Subcutaneous abdominal adipose tissue (tissue), 5 donors: ENCODE measurements around the gene SOX30.

ENCODE experiments used
- H3K27ac ChIP-seq: one replicate; pipeline ENCODE4 v1.7.0; 2013; ENCODE audit warnings: low read depth, mild to moderate bottlenecking, inconsistent platforms, low read length, moderate library complexity
- H3K27me3 ChIP-seq, 5 donors: one replicate each; pipeline ENCODE4 v1.7.0; 2013; ENCODE audit warnings: low read length in 5 of 5, inconsistent platforms in 1 of 5; ENCODE audit not compliant: control insufficient read depth in 5 of 5, insufficient read depth in 4 of 5
- H3K36me3 ChIP-seq, 5 donors: one replicate each; pipeline ENCODE4 v1.7.0; 2013; ENCODE audit warnings: low read length in 5 of 5; ENCODE audit not compliant: control insufficient read depth in 5 of 5, insufficient read depth in 5 of 5
- H3K4me1 ChIP-seq, 5 donors: one replicate each; pipeline ENCODE4 v1.7.0; 2013; ENCODE audit warnings: low read length in 5 of 5, mild to moderate bottlenecking in 3 of 5, moderate library complexity in 1 of 5; ENCODE audit not compliant: control insufficient read depth in 5 of 5, insufficient read depth in 5 of 5
- H3K4me3 ChIP-seq, 5 donors: one replicate each; pipeline ENCODE4 v1.7.0; 2013; ENCODE audit warnings: low read length in 5 of 5, low read depth in 1 of 5
- H3K9ac ChIP-seq, 5 donors: one replicate each; pipeline ENCODE4 v1.7.0; 2013; ENCODE audit warnings: low read length in 5 of 5, mild to moderate bottlenecking in 4 of 5, moderate library complexity in 3 of 5
- H3K9me3 ChIP-seq, 5 donors: one replicate each; pipeline ENCODE4 v1.7.0; 2013; ENCODE audit warnings: low read length in 5 of 5; ENCODE audit not compliant: control insufficient read depth in 5 of 5
- donor health status: healthy.
- donor health status: healthy.
- donor health status: healthy.
- donor health status: healthy.
- donor health status: healthy.

The SOX30 gene

GRCh38 chr5:157608972-157609565, 43.2 kb downstream of the SOX30 start:
- Histone ChIP-seq H3K36me3 (no peaks in the 10 kb centered on the region), H3K27me3 (no peaks in the 10 kb centered on the region), H3K4me3 (no peak overlapping the region), H3K4me1 (peaks cover 0 to 10% (median 0%) of the 10 kb centered on the region in 5 donors), H3K9me3 (no peaks in the 10 kb centered on the region), H3K9ac (no peak overlapping the region), H3K27ac (no peak overlapping the region)

- Histone ChIP-seq H3K4me1 (peaks cover 0 to 10% (median 0%) of the 10 kb centered on the region in 5 donors), H3K9ac (no peak overlapping the region), H3K27ac (no peak overlapping the region)
These were observed 44.7 kb downstream of the SOX30 start for GRCh38 chr5:157607371-157608161.

GRCh38 chr5:157606046-157606445, 46.2 kb downstream of the SOX30 start:
- no peak overlapping the region for H3K4me3 ChIP-seq
- peaks cover 0 to 10% (median 0%) of the 10 kb centered on the region in 5 donors for H3K4me1 ChIP-seq
- no peaks in the 10 kb centered on the region for H3K27me3 ChIP-seq
- no peak overlapping the region for H3K27ac ChIP-seq
- H3K9ac ChIP-seq = no peak overlapping the region
- H3K9me3 ChIP-seq = no peaks in the 10 kb centered on the region
- no peaks in the 10 kb centered on the region for H3K36me3 ChIP-seq

More at GRCh38 chr5:157607371-157608161, 44.7 kb downstream of the SOX30 start:
- H3K4me3 ChIP-seq = no peak overlapping the region
- no peaks in the 10 kb centered on the region for H3K36me3 ChIP-seq
- no peaks in the 10 kb centered on the region for H3K27me3 ChIP-seq
- no peaks in the 10 kb centered on the region for H3K9me3 ChIP-seq

- no peaks in the 10 kb centered on the region for H3K27me3 ChIP-seq
- no peak overlapping the region for H3K4me3 ChIP-seq
- H3K4me1 ChIP-seq = peaks cover 0 to 2% (median 0%) of the 10 kb centered on the region in 5 donors
- H3K9ac ChIP-seq = no peak overlapping the region
- no peaks in the 10 kb centered on the region for H3K36me3 ChIP-seq
- no peaks in the 10 kb centered on the region for H3K9me3 ChIP-seq
- no peak overlapping the region for H3K27ac ChIP-seq
These were observed 48.7 kb downstream of the SOX30 start for GRCh38 chr5:157603333-157604190.

GRCh38 chr5:157602505-157602904, 49.7 kb downstream of the SOX30 start:
- Histone ChIP-seq H3K9me3 (no peaks in the 10 kb centered on the region), H3K27ac (no peak overlapping the region), H3K9ac (no peak overlapping the region), H3K4me1 (no peaks in the 10 kb centered on the region), H3K36me3 (no peaks in the 10 kb centered on the region), H3K27me3 (no peaks in the 10 kb centered on the region), H3K4me3 (no peak overlapping the region)

GRCh38 chr5:157600252-157600651, 52.0 kb downstream of the SOX30 start:
- Histone ChIP-seq H3K27ac (no peak overlapping the region), H3K9ac (no peak overlapping the region), H3K27me3 (no peaks in the 10 kb centered on the region), H3K9me3 (no peaks in the 10 kb centered on the region), H3K36me3 (no peaks in the 10 kb centered on the region), H3K4me1 (no peaks in the 10 kb centered on the region), H3K4me3 (no peak overlapping the region)

GRCh38 chr5:157599565-157599964, 52.7 kb downstream of the SOX30 start:
- H3K27ac ChIP-seq = no peak overlapping the region
- H3K36me3 ChIP-seq = no peaks in the 10 kb centered on the region
- no peak overlapping the region for H3K9ac ChIP-seq
- no peak overlapping the region for H3K4me3 ChIP-seq
- H3K9me3 ChIP-seq = no peaks in the 10 kb centered on the region
- no peaks in the 10 kb centered on the region for H3K27me3 ChIP-seq
- H3K4me1 ChIP-seq = no peaks in the 10 kb centered on the region

GRCh38 chr5:157598350-157598936, 53.8 kb downstream of the SOX30 start:
- Histone ChIP-seq H3K36me3 (no peaks in the 10 kb centered on the region), H3K4me1 (no peaks in the 10 kb centered on the region), H3K27ac (no peak overlapping the region), H3K27me3 (no peaks in the 10 kb centered on the region), H3K9ac (no peak overlapping the region), H3K4me3 (no peak overlapping the region), H3K9me3 (no peaks in the 10 kb centered on the region)

GRCh38 chr5:157597277-157597676, 55.0 kb downstream of the SOX30 start:
- no peaks in the 10 kb centered on the region for H3K9me3 ChIP-seq
- H3K36me3 ChIP-seq = no peaks in the 10 kb centered on the region
- H3K27me3 ChIP-seq = no peaks in the 10 kb centered on the region
- no peak overlapping the region for H3K27ac ChIP-seq
- no peak overlapping the region for H3K4me3 ChIP-seq
- peaks cover 0 to 9% (median 4%) of the 10 kb centered on the region in 5 donors for H3K4me1 ChIP-seq
- no peak overlapping the region for H3K9ac ChIP-seq
